K562 (cell line): ENCODE results near the gene LCN15. TPM values are rescaled to one million over a fixed set of nuclear protein-coding genes. Genes with fewer than 3 reads are reported as not detected.

Experiments used
- ATAC-seq: fragments of 200-7000 bp; cut with Tn5 transposase; 3 replicates; pipeline ENCODE4 v1.9.1; 2020; ENCODE audit warnings: moderate library complexity
- BruUV-seq: library from RNA; stranded (reverse); fragments of 400-500 nt; replicated peaks from 2 replicates; lab custom pipeline; 2021; lab: Mats Ljungman, UMichigan
- CTCF ChIA-PET: fragments of 300-600 bp; formaldehyde crosslinking; extraction: SDS; loops from one replicate; lab custom pipeline; 2021; ENCODE audit warnings: low intra/inter-chr PET ratio; lab: Yijun Ruan, JAX
- POLR2A ChIA-PET: fragments of 300-600, 350-650 bp; sonication (Branson Sonifier 250); formaldehyde crosslinking; extraction: SDS; loops from one replicate; lab custom pipeline; 2021; ENCODE audit warnings: antibody characterized with exemption, inconsistent platforms; lab: Yijun Ruan, JAX
- DNase-seq, 4 experiments: peaks; one replicate each; pipeline versions ENCODE4 v3.0.0 to v3.0.0-alpha.2; 2011 to 2018; ENCODE audit warnings: low spot score in 3 of 4, mixed read lengths in 3 of 4; ENCODE audit errors: extremely low read depth in 1 of 4
- FAIRE-seq: peaks from 2 replicates; lab custom pipeline; 2011; peaks lifted over from hg19 to GRCh38; lab: Jason Lieb, UNC
- H2AFZ ChIP-seq: 2 replicates; pipeline ENCODE4 v1.6.0; 2011; ENCODE audit warnings: low read depth, low read length, control low read depth, inconsistent platforms
- H3K27ac ChIP-seq: fragments of 200-600 bp; 3 replicates; pipeline ENCODE4 v1.8.0; 2011; ENCODE audit warnings: low read depth, mild to moderate bottlenecking, control low read depth, inconsistent platforms, low read length, moderate library complexity, mixed read lengths; ENCODE audit errors: extremely low read depth
- H3K27me3 ChIP-seq, 2 experiments: fragments of 300-600 bp in 1 of 2; 2 replicates in 1 of 2; 3 replicates in 1 of 2; pipeline versions ENCODE4 v1.6.0 to v1.8.0; 2011; ENCODE audit warnings: inconsistent platforms in 2 of 2, low read length in 2 of 2, mild to moderate bottlenecking in 1 of 2, mixed read lengths in 1 of 2, moderate library complexity in 1 of 2; ENCODE audit not compliant: control insufficient read depth in 2 of 2, insufficient read depth in 2 of 2
- H3K36me3 ChIP-seq: fragments of 300-600 bp; 3 replicates; pipeline ENCODE4 v1.8.0; 2011; ENCODE audit warnings: mild to moderate bottlenecking, low read length, inconsistent platforms; ENCODE audit not compliant: control insufficient read depth, insufficient read depth
- H3K4me1 ChIP-seq, 2 experiments: fragments of 200-600 bp in 1 of 2; replicated peaks in 1 of 2; 2 replicates in 1 of 2; 3 replicates in 1 of 2; pipeline versions ENCODE4 v1.5.1 to v1.8.0; 2011; ENCODE audit warnings: inconsistent platforms in 2 of 2, low read length in 2 of 2, mild to moderate bottlenecking in 1 of 2, mixed read lengths in 1 of 2, moderate library complexity in 1 of 2; ENCODE audit not compliant: control insufficient read depth in 2 of 2, insufficient read depth in 2 of 2
- H3K4me2 ChIP-seq: 2 replicates; pipeline ENCODE4 v1.6.1; 2011; ENCODE audit warnings: low read length, control low read depth, inconsistent platforms, mixed read lengths; ENCODE audit not compliant: insufficient read depth
- H3K4me3 ChIP-seq: fragments of 200-600 bp; sonication (generic), shearing (Covaris generic); 2 replicates; pipeline ENCODE4 v1.5.1; 2016; ENCODE audit warnings: control low read depth, inconsistent platforms
- H3K79me2 ChIP-seq: fragments of 200-600 bp; 3 replicates; pipeline ENCODE4 v1.8.0; 2011; ENCODE audit warnings: low read length, inconsistent platforms; ENCODE audit not compliant: control insufficient read depth, insufficient read depth
- H3K9ac ChIP-seq, 2 experiments: 2 replicates each; pipeline versions ENCODE4 v1.6.0 to v1.6.1; 2011; ENCODE audit warnings: low read depth in 2 of 2, low read length in 2 of 2, control low read depth in 1 of 2, inconsistent platforms in 1 of 2, mild to moderate bottlenecking in 1 of 2, mixed read lengths in 1 of 2; ENCODE audit not compliant: insufficient read depth in 1 of 2
- H3K9me1 ChIP-seq: one replicate; pipeline ENCODE4 v1.6.0; 2011; ENCODE audit warnings: inconsistent platforms, mild to moderate bottlenecking, low read length, moderate library complexity; ENCODE audit not compliant: control insufficient read depth, insufficient read depth
- H3K9me3 ChIP-seq: replicated peaks from 2 replicates; pipeline ENCODE4 v1.5.1; 2011; ENCODE audit warnings: low read depth, low read length, inconsistent platforms; ENCODE audit not compliant: control insufficient read depth, insufficient read depth
- H4K20me1 ChIP-seq: replicated peaks from 2 replicates; pipeline ENCODE4 v1.6.1; 2011; ENCODE audit warnings: low read length, inconsistent platforms, mixed read lengths; ENCODE audit not compliant: control insufficient read depth, insufficient read depth
- ASH1L ChIP-seq: fragments of 450-650 bp; IDR thresholded peaks from 2 replicates; pipeline ENCODE4 v1.6.1; 2018; ENCODE audit warnings: borderline replicate concordance, mild to moderate bottlenecking, low read depth; ENCODE audit not compliant: partially characterized antibody
- CCNT2 ChIP-seq: IDR thresholded peaks from 2 replicates; pipeline ENCODE4 v1.6.1; 2011; ENCODE audit warnings: borderline replicate concordance, low read depth, mild to moderate bottlenecking, moderate library complexity, mixed read lengths, low read length; ENCODE audit not compliant: insufficient read length; ENCODE audit errors: extremely low read depth
- DDX20 ChIP-seq: fragments of 450-650 bp; IDR thresholded peaks from 2 replicates; pipeline ENCODE4 v1.6.1; 2016; ENCODE audit warnings: missing genetic modification characterization, low read depth, mild to moderate bottlenecking, missing compliant biosample characterization, moderate library complexity
- HDAC8 ChIP-seq: fragments of 450-650 bp; IDR thresholded peaks from 2 replicates; pipeline ENCODE4 v1.6.1; 2016; ENCODE audit warnings: mild to moderate bottlenecking, missing genetic modification characterization, moderate library complexity, missing compliant biosample characterization
- KLF1 ChIP-seq: fragments of 450-650 bp; IDR thresholded peaks from 2 replicates; pipeline ENCODE4 v1.6.1; 2016; ENCODE audit warnings: missing genetic modification characterization, missing compliant biosample characterization
- RCOR1 ChIP-seq, 2 experiments: IDR thresholded peaks; 2 replicates each; pipeline ENCODE4 v1.6.1; 2012; ENCODE audit warnings: low read depth in 2 of 2, low read length in 2 of 2, borderline replicate concordance in 1 of 2, improper control_type of control experiment in 1 of 2
- SAFB ChIP-seq: fragments of 200-400 bp; formaldehyde crosslinking; IDR thresholded peaks from 2 replicates; pipeline ENCODE4 v1.6.1; 2017; ENCODE audit warnings: low read depth, low read length, borderline replicate concordance
- SMAD3 ChIP-seq: fragments of 450-650 bp; formaldehyde crosslinking; conservative IDR thresholded peaks from 2 replicates; pipeline ENCODE4 v1.4.0; 2020; ENCODE audit warnings: mild to moderate bottlenecking
- SREBF1 ChIP-seq: fragments of 150-350 bp; IDR thresholded peaks from 2 replicates; pipeline ENCODE4 v1.6.1; 2014; ENCODE audit warnings: antibody characterized with exemption, low read depth, low read length, borderline replicate concordance
- TBP ChIP-seq: optimal IDR thresholded peaks from 2 replicates; pipeline ENCODE3; 2011; ENCODE audit warnings: low read depth, low read length, improper control_type of control experiment
- TEAD2 ChIP-seq: fragments of 450-650 bp; IDR thresholded peaks from 2 replicates; pipeline ENCODE4 v1.6.1; 2016; ENCODE audit warnings: missing genetic modification characterization, control low read depth, missing compliant biosample characterization
- ZNF224 ChIP-seq: sonication (generic); formaldehyde crosslinking; IDR thresholded peaks from 2 replicates; pipeline ENCODE4 v1.8.0; 2022; ENCODE audit warnings: mild to moderate bottlenecking, missing genetic modification reagents
- ZNF311 ChIP-seq: fragments of 250-450 bp; sonication (Bioruptor Pico); IDR thresholded peaks from 2 replicates; pipeline ENCODE4 v1.4.0; 2020; ENCODE audit warnings: mild to moderate bottlenecking, moderate library complexity
- WGBS: fragments of 100-300 bp; shearing (Covaris generic); methylation state at CpG from one replicate; pipeline ENCODE4 v1.1.6; 2016; ENCODE audit warnings: low coverage, mixed read lengths; ENCODE audit not compliant: insufficient coverage; ENCODE audit errors: missing lambda C conversion rate; 5-methylcytosine and 5-hydroxymethylcytosine counted together
- in situ Hi-C: fragments of 300-500 bp; cut with MboI; formaldehyde crosslinking; loops from 4 replicates; pipeline ENCODE4 v1.15.0; 2018; ENCODE audit warnings: inconsistent platforms, mixed read lengths
- intact Hi-C: fragments of 100-400 bp; cut with micrococcal nuclease; formaldehyde crosslinking; loops from 2 replicates; pipeline ENCODE4 v1.14.2; 2022
- polyA plus RNA-seq, 8 experiments: library from polyadenylated mRNA; depleted of rRNA in 4 of 8; stranded (reverse) in 5 of 8; unstranded in 3 of 8; fragments of >200 nt; fragmentation: Nextera tagmentation in 2 of 8; fragmentation: Illumina TruSeq in 1 of 8; extraction: Ambion mirVana in 2 of 8; extraction: Trizol in 1 of 8; gene quantifications; 2 replicates each; pipeline versions ENCODE4 v1.2.1 to v1.2.3, GENCODE V29; 2011 to 2014; ENCODE audit warnings: inconsistent platforms in 1 of 8, missing spikeins in 1 of 8
- total RNA-seq, 7 experiments: library from RNA; depleted of rRNA in 6 of 7; stranded (reverse); fragments of >200 nt in 6 of 7; fragmentation: Illumina TruSeq in 2 of 7; extraction: Trizol in 2 of 7; gene quantifications; 2 replicates each; pipeline versions ENCODE4 v1.2.1 to v1.2.3, GENCODE V29; 2011 to 2021; ENCODE audit warnings: low replicate concordance in 1 of 7

The LCN15 gene
- total and polyA plus RNA-seq, 9 of the 15 experiments (the other 6 are each of a cell fraction or from before 2014, with no cell fraction given), result 0.66 TPM; not detected in 8

DNA sequence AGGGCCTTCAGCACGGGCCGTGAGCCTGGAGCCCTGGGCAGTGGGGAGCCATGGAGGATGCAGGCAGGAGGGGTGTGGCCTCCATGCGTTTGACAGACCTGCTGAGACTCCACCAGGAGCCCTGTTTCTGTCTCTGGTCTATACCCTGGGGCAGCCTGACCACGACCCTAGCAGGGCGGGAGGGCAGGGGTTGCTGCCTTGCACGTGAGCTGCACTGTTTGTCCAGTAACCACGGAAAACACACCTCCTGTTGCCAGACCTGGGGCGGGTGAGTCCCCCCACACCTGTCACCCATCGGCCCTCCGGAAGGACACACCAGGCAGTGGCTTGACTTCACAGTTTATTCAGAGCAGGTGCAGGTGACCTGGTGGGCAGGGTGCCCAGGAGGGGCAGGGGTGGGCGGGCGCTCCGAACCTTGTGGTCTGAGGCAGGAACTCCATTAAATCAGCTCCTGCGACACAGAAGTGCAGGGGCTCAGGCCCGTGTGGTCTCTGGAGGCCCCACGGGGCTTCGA lies 10.2 kb downstream of the LCN15 start:
- H3K36me3 ChIP-seq, result no peaks in the 10 kb centered on the region
- TF ChIP-seq CCNT2 (no peak), RCOR1 (IDR thresholded peaks at IDR 0.05; ENCODE audit: borderline replicate concordance in 1 of 2, low read depth in 2 of 2, low read length in 2 of 2) (no peak), TBP (no peak)
- H3K9me1 ChIP-seq, result no peaks in the 10 kb centered on the region
- no peaks in the 10 kb centered on the region for H3K79me2 ChIP-seq
- H3K4me2 ChIP-seq, result no peak overlapping the region
- in situ Hi-C loops, result no loop called here
- ChIA-PET CTCF (no interaction called here), POLR2A (interaction anchor here (0.8 kb wide), 1 partner anchor 28 kb away, joined by 3 read pairs; no protein-coding TSS in a partner anchor)
- no peaks in the 10 kb centered on the region for H3K27me3 ChIP-seq
- WGBS, result 46% methylated on average over 7 of the region's 17 CpGs
- no peak overlapping the region for H3K4me3 ChIP-seq
- H3K9ac ChIP-seq, result no peak overlapping the region
- no peak overlapping the region for H3K27ac ChIP-seq
- no peak overlapping the region for H2AFZ ChIP-seq
- BruUV-seq, result no TSS peak
- no peak for FAIRE-seq
- peaks cover 0 to 44% of the 10 kb centered on the region in 2 experiments; a peak in 3 of 5 replicates for H3K4me1 ChIP-seq
- intact Hi-C loops, result no loop called here
- H3K9me3 ChIP-seq, result peaks cover 13% of the 10 kb centered on the region
- H4K20me1 ChIP-seq, result no peaks in the 10 kb centered on the region
- DNase-seq, result no peak
- no peak for ATAC-seq

DNA sequence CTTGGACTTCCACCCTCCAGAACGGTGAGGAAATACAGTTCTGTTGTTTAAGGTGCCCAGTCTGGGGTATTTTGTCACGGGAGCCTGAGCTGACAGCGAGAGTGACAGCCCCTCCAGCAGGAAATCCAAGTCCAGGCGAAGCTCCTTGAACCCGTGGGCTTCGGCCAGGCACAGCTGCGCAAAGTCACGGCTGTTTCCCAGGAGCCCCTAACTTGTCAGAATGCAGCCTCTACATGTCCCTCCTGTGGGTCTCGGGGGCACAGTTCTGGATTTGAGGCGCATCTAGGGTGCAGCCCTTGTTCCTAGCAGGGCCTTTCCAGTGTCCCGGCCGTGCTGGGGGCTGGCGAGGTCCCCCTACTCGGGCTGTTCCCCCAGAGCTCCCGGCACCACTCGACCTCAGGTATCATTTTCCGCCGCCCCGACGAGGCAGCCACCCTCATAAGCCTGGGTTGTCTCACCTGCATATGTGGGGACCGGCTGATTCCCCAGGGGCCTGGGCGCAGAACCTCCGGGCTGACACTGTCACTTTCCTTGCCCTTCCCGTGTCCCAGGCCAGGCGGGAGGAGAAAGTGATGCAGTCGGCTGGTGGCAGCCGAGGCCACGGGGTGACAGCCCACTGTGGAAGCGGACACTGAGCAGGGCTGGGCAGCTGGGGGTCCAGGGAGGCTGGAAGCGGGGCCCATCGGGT lies 10.8 kb downstream of the LCN15 start:
- ATAC-seq (no peak), DNase-seq (no peak), FAIRE-seq (no peak)
- no peaks in the 10 kb centered on the region for H4K20me1 ChIP-seq
- H3K9me1 ChIP-seq, result no peaks in the 10 kb centered on the region
- no peak overlapping the region for H2AFZ ChIP-seq
- in situ Hi-C loops (no loop called here), intact Hi-C loops (no loop called here)
- no peak overlapping the region for H3K4me3 ChIP-seq
- TF ChIP-seq DDX20 (tag), result no peak
- no peak for TF ChIP-seq ZNF224 (CRISPR knock-in tag)
- no peak for TF ChIP-seq SAFB
- no peak for TF ChIP-seq SMAD3
- no peak for TF ChIP-seq HDAC8 (tag)
- TF ChIP-seq ZNF311 (CRISPR knock-in tag), result no peak
- TF ChIP-seq SREBF1, result no peak
- no peak for TF ChIP-seq ASH1L
- TF ChIP-seq TEAD2, result no peak
- no peak for TF ChIP-seq KLF1 (tag)
- 55% methylated on average over 29 of the region's 31 CpGs for WGBS
- peaks cover 0 to 45% of the 10 kb centered on the region in 2 experiments; a peak in 3 of 5 replicates for H3K4me1 ChIP-seq
- peak overlapping the region in 1 of 2 experiments; percentile 39; a peak in 1 of 4 replicates for H3K9ac ChIP-seq
- POLR2A ChIA-PET, result interaction anchor here (0.9 kb wide), 1 partner anchor 487 kb away, joined by 3 read pairs; the partner anchor contains the start of gene TUBB4B
- no TSS peak for BruUV-seq
- H3K9me3 ChIP-seq, result peaks cover 13% of the 10 kb centered on the region
- H3K4me2 ChIP-seq, result no peak overlapping the region
- H3K79me2 ChIP-seq, result no peaks in the 10 kb centered on the region
- CTCF ChIA-PET, result no interaction called here
- H3K27me3 ChIP-seq, result no peaks in the 10 kb centered on the region
- H3K36me3 ChIP-seq, result no peaks in the 10 kb centered on the region
- H3K27ac ChIP-seq, result no peak overlapping the region
